SU-DHL-6 (cell line): Measurements from ENCODE around the gene NUP62.

ENCODE experiments used
- CTCF ChIP-seq: fragments of 200-600 bp; sonication (generic); IDR thresholded peaks from one replicate; pipeline ENCODE4 v1.5.1; 2017; ENCODE audit warnings: antibody characterized with exemption, mild to moderate bottlenecking, low read length, moderate library complexity; ENCODE audit not compliant: insufficient read depth, poor library complexity, severe bottlenecking
- EZH2phosphoT487 ChIP-seq: fragments of 200-600 bp; sonication (generic), shearing (Covaris generic); conservative IDR thresholded peaks from 2 replicates; pipeline ENCODE4 v1.6.1; 2018; ENCODE audit warnings: mild to moderate bottlenecking, antibody characterized with exemption, low read length, moderate library complexity, mixed read lengths

GRCh38 chr19:49938662-49939061 is 9.4 kb upstream of the NUP62 start:
- TF ChIP-seq CTCF = no peak
- TF ChIP-seq EZH2phosphoT487 = no peak
